ENCODE data around the gene UQCRC1.
"Not testable (repeated sequence)": the region's sequence is repeated elsewhere in the genome, so short reads cannot be mapped to it uniquely, and the experiment has no call there.

UQCRC1 gene

DNA sequence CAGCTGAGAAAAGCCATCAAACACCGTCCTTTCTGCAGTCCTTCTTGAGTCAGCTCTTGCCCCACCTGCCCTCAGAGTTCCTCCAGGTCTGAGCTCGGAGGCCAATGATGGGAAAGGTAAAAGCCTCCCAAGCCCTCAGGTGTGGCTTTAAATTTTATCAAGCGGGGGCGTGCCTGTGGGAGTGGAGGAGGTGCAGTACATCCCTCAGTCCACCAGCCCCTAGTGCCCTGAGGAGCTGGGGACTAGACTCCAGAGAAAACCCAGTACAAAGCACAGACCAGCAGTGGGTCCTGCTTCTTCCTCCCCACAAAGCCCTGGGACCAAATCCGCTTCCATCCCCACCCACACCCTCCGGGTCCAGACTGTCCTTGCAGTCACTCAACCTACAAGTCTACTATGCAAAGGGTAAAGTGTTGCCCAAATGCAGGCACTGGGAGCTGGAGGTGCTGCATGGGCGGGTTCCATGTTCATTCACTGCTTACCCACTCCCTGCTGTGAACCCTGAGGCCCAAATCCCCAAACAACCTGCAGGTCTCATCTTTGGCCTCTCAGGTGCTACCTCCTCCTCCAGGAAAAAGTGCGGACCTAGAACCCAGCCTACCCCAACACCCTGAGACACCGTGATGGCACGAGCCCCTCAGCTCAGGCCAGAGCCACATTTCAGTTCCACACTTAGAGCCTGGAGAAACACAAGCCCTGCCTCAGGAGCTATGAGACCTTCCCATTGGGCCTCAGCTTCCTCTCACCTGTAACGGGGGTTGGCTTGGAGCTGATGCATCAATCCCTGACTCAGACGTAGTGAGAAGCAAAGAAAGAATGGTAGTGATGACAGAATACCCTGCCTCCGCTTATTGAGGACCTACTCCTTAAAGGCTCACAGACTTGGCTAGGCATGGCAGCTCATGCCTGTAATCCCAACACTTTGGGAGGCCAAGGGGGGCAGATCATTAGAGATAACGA is 55.3 kb downstream of the UQCRC1 start:
- DNase-seq, result no peak

DNA sequence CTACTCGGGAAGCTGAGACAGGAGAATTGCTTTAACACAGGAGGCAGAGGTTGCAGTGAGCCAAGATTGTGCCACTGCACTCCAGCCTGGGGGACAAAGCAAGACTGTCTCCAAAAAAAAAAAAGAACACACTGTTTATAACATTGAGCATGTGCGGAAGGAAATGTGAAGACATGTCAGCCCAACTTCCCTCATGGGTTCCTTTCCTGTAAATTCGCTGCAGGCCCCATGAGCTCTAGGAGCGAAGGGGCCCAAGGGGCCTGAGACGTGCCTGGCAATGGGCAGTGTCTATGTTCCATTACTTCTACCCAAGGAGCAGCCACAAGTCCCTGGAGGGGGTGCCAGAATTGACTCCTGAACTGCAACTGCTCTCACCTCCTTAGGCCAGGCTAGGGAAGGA is 56.1 kb downstream of the UQCRC1 start:
- no peak for DNase-seq

DNA sequence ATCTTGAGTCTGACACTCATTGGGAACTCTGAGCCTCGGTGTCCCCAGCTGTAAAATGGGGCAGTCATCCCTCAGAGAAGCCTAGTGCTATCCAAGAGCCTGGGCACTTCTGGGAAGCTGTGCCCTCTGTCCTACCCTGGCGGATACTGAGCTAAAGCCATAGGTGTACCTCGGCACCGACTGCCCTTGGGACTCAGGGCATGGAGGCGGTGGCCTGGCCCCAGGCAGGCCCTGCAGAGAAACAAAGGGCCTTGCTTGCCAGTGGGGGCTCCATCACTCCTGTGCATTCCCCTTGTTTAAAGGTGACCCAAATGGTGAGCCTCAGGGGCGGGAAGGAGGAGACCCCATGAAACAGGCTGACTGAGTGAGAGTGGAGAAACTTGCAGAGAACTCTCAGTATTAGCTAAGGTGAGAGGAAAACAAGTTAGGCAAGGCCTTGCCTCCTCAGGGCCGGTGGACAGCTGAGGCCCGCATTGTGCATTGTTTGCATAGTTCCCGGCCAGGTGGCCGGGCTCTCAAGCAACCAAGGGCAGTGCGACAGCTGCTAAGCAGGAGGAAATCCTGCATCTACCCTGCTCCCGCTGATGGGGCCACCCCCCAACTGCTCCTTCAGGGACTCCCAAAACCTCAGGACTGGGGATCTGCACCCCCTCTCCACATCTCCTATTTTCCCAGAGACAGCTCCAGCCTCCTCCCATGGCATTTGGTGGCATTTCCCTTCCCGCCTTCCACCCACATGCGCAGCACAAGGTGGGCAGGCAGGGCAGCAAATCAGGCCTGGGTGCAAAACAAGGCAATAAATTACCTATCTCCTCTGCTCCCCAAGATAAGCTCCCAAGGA is 57.1 kb downstream of the UQCRC1 start:
- no peak for DNase-seq

DNA sequence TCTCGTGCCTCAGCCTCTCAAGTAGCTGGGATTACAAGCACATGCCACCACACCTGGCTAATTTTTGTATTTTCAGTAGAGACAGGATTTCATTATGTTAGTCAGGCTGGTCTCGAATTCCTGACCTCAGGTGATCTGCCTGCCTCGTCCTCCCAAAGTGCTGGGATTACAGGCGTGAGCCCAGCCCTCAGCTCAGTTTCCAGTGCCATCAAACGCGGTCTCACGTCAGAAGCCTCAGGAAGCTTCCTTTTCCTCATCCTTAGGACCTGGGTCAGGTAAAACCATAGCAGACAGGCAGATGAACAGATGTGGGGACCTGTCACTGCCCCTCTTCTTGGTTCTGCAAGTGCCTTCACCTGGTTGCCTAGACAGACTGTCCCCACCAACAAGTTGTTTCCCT is 57.8 kb downstream of the UQCRC1 start:
- DNase-seq, result not testable (repeated sequence)

Measured in SW 1271 (cell line).